DLD1 (cell line): ENCODE measurements around the gene LRRC27.
"Not testable (repeated sequence)": the region's sequence is repeated elsewhere in the genome, so short reads cannot be mapped to it uniquely, and the experiment has no call there.

Experiments
- in situ Hi-C: cut with HindIII; loops from 2 replicates; pipeline ENCODE4 v1.10.0; 2017; ENCODE audit warnings: low sequenced_read_pairs

Gene LRRC27

DNA sequence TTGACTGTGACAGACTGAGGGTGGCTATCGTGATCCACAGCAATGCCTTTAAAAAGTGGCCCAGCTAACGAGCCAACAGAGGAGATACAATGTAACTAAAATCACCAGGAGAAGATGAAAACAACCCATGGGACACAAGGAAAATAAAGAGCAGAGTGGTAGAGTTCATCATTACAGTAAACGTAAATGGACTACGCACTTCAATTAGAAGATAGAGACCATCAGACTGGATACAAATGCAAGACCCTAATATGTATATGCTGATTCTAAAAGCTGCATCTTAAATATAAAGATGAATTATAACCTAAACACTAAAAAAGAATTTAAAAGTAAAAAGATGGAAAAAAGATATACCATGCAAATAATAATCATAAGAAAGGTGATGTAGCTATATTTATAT is 17.7 kb upstream of the LRRC27 start:
- in situ Hi-C loops: no loop called here

DNA sequence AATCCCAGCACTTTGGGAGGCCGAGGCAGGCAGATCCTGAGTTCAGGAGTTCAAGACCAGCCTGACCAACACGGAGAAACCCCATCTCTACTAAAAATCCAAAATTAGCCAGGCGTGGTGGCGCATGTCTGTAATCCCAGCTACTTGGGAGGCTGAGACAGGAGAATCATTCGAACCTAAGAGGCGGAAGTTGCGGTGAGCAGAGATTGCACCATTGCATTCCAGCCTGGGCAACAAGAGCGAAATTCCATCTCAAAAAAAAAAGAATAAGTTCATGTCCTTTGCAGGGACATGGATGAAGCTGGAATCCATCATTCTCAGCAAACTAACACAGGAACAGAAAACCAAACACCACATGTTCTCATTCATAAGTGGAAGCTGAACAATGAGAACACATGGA is 17.1 kb upstream of the LRRC27 start:
- in situ Hi-C loops: not testable (repeated sequence)

GRCh38 chr10:132316133-132316532 is 15.9 kb upstream of the LRRC27 start:
- in situ Hi-C loops: no loop called here

GRCh38 chr10:132317477-132317876 is 14.5 kb upstream of the LRRC27 start:
- in situ Hi-C loops: not testable (repeated sequence)

DNA sequence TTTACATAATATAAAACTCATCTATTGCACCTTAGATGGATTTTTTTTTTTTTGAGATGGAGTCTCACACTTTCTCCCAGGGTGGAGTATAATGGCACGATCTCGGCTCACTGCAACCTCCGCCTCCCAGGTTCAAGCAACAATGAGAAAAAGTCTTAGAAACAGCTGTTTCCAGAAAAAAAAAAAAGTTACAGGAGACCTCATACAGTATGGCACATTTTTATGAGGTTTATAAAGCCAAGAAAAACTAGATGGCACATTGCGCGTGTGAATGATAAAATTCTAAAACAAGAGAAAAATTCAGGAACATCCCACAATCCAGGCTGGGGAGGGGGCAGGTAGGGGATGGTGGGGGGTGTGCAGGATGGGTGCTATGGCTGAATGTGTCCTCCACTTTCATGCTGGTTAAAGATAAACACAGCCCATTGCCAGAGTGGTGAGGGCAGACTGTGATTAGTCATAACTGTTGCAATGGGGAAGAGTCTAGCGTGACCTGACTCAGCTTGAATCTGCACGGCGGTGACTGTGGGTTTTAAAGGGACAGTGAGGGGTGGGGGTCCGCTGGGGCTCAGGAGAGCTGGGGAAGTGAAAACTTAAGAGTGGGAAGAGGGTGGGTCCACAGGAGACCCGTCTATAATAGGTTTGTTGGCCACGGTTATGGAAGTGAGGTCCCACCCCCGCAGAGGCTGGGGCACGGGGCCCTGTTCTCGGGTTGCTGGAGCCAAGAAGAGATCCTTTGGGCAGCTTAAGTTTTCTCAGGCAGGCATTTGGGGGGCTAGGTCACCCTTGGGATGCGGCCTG is 11.9 kb upstream of the LRRC27 start:
- in situ Hi-C loops: no loop called here

DNA sequence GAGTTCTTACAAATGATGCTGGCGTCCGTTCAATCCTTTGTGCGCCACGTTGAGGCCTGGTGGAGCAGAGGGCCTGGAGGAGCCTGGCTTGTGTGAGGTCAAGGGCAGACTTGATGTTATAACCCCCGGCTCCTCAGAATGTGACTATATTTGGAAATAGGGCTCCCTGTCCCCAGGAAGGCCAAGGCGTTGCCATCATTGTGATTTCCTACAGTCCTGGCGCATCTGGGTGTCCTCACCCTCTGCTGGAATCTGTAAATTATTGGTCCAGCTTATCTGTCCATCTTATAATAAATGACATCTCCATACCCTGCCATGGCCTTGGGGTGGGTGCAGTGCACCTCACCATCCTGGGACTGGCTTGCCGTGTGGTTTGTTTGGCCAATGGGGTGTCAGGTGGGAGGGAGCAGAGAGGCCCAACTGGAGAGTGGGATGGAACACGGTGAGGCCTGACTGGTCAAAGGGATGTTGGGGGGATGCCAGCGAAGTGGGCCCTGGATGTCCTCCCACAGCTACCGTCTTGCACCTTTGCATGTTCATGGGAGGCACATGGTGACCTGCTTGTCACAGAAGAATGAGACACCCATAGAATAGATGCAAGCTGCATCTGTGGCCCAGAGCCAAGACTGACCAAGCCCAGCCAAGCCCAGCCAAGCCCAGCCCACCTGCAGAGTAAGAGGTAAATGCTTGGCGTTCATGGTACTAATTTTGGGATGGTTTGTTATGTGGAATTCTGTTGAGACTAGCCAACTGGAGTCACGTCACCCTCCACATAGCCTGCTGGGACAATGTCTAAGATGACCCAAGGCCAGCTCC is 11.1 kb upstream of the LRRC27 start:
- in situ Hi-C loops: no loop called here

DNA sequence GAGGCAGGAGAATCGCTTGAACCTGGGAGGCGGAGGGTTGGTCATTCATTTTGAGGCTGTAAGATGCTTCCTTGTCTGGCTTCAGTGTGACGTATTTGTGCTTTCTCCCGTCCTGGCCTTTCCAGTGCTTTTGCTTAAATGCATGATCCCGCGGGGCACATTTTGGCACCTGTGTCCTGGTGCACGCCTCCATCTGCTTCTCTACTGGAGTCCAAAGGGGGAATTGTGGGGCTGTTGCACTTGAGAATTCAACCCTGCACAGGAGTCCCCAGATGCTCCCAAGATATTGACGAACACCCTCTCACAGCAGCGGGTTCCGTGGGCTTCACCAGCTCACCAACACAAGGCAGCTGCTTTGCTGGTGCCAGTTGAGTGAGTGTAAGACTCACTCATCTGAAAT is 10.3 kb upstream of the LRRC27 start:
- in situ Hi-C loops: no loop called here

- in situ Hi-C loops: no loop called here
These were observed 9.4 kb upstream of the LRRC27 start for GRCh38 chr10:132322586-132323048.

DNA sequence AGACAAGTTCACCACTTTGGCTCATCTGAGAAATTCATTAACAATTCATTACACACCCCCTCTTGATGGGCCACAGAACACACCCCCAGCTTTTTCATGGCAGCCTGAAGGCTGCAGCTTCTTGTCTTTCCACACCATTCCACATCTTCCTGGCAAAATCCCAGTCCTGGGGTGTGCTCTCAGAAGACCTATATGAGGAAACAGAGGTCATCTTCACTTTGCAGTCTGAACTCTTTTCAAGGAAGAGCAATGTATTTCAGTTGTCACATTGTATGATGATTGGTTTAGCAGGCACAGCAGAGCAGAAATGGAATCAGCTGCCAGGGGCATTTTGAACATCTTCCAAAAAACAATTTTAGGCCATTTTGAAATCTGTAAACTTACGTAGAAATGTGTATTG is 7.8 kb upstream of the LRRC27 start:
- in situ Hi-C loops: no loop called here

DNA sequence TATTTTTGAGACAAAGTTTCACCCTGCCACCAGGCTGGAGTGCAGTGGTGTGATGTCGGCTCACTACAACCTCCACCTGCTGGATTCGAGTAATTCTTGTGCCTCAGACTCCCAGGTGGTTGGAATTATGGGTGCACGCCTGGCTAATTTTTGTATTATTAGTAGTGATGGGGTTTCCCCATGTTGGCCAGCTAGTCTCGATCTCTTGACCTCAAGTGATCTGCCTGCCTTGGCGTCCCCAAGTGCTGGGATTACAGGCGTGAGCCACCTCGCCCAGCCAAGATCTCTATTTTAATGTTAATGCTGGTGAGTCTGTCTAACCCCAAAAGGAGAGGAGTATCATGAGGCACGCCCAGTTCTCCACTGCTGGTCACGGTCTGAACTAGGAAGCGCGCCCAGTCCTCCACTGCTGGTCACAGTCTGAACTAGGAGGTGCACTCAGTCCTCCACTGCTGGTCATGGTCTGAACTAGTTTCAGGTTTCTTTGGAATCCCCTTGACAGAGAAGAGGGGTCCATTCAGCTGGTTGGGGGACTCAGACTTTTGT is 5.6 kb upstream of the LRRC27 start:
- in situ Hi-C loops: no loop called here

GRCh38 chr10:132326925-132327324 is 5.1 kb upstream of the LRRC27 start:
- in situ Hi-C loops: no loop called here

DNA sequence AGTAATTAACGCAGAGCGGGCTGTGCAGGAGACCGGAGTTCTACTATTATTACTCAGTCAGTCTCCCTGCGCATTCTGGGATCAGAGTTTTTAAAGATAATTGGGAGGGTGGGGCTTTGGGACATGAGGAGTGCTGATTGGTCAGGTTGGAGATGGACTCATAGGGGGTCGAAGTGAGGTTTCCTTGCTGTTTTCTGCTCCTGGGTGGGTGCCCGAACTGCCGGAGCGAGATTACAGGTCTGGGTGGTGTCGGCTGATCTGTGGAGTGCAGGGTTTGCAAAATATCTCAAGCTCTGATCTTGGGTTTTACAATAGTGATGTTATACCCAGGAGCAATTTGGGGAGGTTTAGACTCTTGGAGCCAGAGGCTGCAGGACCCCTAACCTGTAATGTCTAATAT is 3.9 kb upstream of the LRRC27 start:
- in situ Hi-C loops: no loop called here

DNA sequence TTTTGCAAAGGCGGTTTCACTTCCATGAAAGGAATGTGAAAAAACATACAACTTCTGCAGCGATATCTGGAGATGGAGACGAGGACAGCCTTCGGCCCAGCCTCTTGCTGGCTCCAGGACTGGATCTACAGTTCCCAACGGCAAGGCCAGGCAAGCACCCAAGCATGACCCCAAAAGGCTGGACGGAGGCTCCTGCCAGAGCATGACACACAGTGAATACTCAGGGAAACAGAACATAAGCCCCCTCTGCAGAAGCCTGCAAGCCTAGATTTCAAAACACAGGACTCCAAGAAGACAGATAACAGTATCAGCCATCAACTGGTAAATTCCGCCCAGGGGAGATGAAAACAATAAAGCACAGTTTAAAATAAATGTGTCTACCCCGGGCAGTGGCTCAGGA is 3.3 kb upstream of the LRRC27 start:
- in situ Hi-C loops: no loop called here

- in situ Hi-C loops: no loop called here
These were observed 2.2 kb upstream of the LRRC27 start for GRCh38 chr10:132329565-132330485.

GRCh38 chr10:132330486-132330833 is 1.5 kb upstream of the LRRC27 start:
- in situ Hi-C loops: no loop called here

GRCh38 chr10:132332433-132332754 is 401 bp downstream of the LRRC27 start:
- in situ Hi-C loops: no loop called here

DNA sequence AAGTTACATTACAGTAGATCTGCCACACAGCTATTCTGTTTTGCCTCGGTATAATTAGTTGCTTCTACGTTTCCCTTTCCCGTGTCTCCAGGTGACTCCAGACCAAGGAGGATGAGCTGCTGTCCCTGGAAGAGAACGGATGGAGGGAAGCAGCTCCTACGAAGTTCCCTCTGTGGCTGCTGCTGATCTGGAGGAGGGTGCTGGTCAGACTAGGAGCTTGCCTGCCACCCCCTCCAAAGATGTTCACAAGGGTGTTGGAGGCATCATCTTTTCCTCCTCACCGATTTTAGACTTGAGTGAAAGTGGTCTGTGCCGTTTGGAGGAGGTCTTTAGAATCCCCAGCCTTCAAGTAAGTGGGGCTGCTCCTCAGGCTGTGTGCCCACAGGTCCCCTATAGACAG is 1.4 kb downstream of the LRRC27 start:
- in situ Hi-C loops: no loop called here

- in situ Hi-C loops: no loop called here
These were observed 2.7 kb downstream of the LRRC27 start for GRCh38 chr10:132334631-132335188.

- in situ Hi-C loops: no loop called here
These were observed 3.4 kb downstream of the LRRC27 start for GRCh38 chr10:132335189-132336063.
